B cell (primary cell): ENCODE data around the gene PCSK6. TPM values are rescaled to one million over a fixed set of nuclear protein-coding genes. Genes with fewer than 3 reads are reported as not detected.

ENCODE experiments used
- ATAC-seq: fragments of 200-7000 bp; cut with Tn5 transposase; one replicate; pipeline ENCODE4 v1.10.0; 2021; ENCODE audit warnings: low read depth, mild to moderate bottlenecking, moderate number of reproducible peaks, moderate library complexity
- CTCF ChIA-PET: fragments of 350-600 bp; sonication (Branson Sonifier 250); formaldehyde crosslinking; loops from one replicate; lab custom pipeline; 2021; ENCODE audit warnings: antibody characterized with exemption, inconsistent platforms; lab: Charles Lee
- POLR2A ChIA-PET: fragments of 350-600 bp; sonication (Branson Sonifier 250); formaldehyde crosslinking; loops from one replicate; lab custom pipeline; 2021; ENCODE audit warnings: antibody characterized with exemption; lab: Charles Lee
- DNase-seq: peaks from one replicate; pipeline ENCODE4 v3.0.0; 2013
- H2AFZ ChIP-seq: 2 replicates; pipeline ENCODE4 v1.6.1; 2012; ENCODE audit warnings: mild to moderate bottlenecking, low read depth, low read length; ENCODE audit not compliant: insufficient read depth, poor library complexity, severe bottlenecking
- H3K27ac ChIP-seq, 2 donors: 1 replicate in 1 of 2; 2 replicates in 1 of 2; pipeline ENCODE4 v1.5.1; 2012 to 2013; ENCODE audit warnings: low read length in 2 of 2, mild to moderate bottlenecking in 2 of 2, moderate library complexity in 1 of 2
- H3K27me3 ChIP-seq, 4 experiments: fragments of 200-600 bp in 1 of 4; sonication (generic) in 1 of 4; replicated peaks in 1 of 4; 1 replicate in 2 of 4; 2 replicates in 2 of 4; pipeline versions ENCODE4 v1.6.1 to v1.7.0; 2013 to 2016; ENCODE audit warnings: low read length in 3 of 4, mild to moderate bottlenecking in 2 of 4, mixed read lengths in 1 of 4, moderate library complexity in 1 of 4; ENCODE audit not compliant: insufficient read depth in 4 of 4, control insufficient read depth in 3 of 4; ENCODE audit errors: control extremely low read depth in 1 of 4
- H3K36me3 ChIP-seq, 2 experiments: replicated peaks in 1 of 2; 1 replicate in 1 of 2; 2 replicates in 1 of 2; pipeline versions ENCODE4 v1.6.1 to v1.7.1; 2013; ENCODE audit warnings: low read length in 1 of 2; ENCODE audit not compliant: insufficient read depth in 2 of 2, control insufficient read depth in 1 of 2; ENCODE audit errors: control extremely low read depth in 1 of 2, extremely low read depth in 1 of 2
- H3K4me1 ChIP-seq, 2 donors: fragments of 200-600 bp in 1 of 2; sonication (generic) in 1 of 2; 1 replicate in 1 of 2; 2 replicates in 1 of 2; pipeline versions ENCODE4 v1.5.1 to v1.6.1; 2013 to 2017; ENCODE audit warnings: low read length in 2 of 2; ENCODE audit not compliant: control insufficient read depth in 2 of 2, insufficient read depth in 2 of 2
- H3K4me2 ChIP-seq: replicated peaks from 2 replicates; pipeline ENCODE3; 2012; ENCODE audit warnings: mild to moderate bottlenecking, low read depth, low read length; ENCODE audit not compliant: poor library complexity, severe bottlenecking
- H3K4me3 ChIP-seq, 5 experiments: fragments of 200-600 bp in 1 of 5; sonication (generic) in 1 of 5; 1 replicate in 3 of 5; 2 replicates in 2 of 5; pipeline versions ENCODE4 v1.5.1 to v1.7.0; 2011 to 2016; ENCODE audit warnings: low read length in 4 of 5, mild to moderate bottlenecking in 4 of 5, low read depth in 2 of 5, control low read depth in 1 of 5, moderate library complexity in 1 of 5; ENCODE audit not compliant: insufficient read depth in 1 of 5; ENCODE audit errors: control extremely low read depth in 1 of 5, extremely low read depth in 1 of 5
- H3K79me2 ChIP-seq: fragments of 200-600 bp; sonication (generic); one replicate; pipeline ENCODE4 v1.6.0; 2016; ENCODE audit warnings: low read length; ENCODE audit not compliant: control insufficient read depth, insufficient read depth
- H3K9ac ChIP-seq: fragments of 200-600 bp; sonication (generic); 2 replicates; pipeline ENCODE4 v1.6.1; 2017; ENCODE audit warnings: mild to moderate bottlenecking, low read length, moderate library complexity
- H3K9me3 ChIP-seq, 3 donors: one replicate each; pipeline versions ENCODE4 v1.6.1 to v1.7.1; 2013; ENCODE audit warnings: low read length in 2 of 3; ENCODE audit not compliant: control insufficient read depth in 2 of 3, insufficient read depth in 1 of 3; ENCODE audit errors: control extremely low read depth in 1 of 3
- H4K20me1 ChIP-seq: 2 replicates; pipeline ENCODE4 v1.6.0; 2012; ENCODE audit warnings: mild to moderate bottlenecking, low read length; ENCODE audit not compliant: insufficient read depth, control insufficient read depth, poor library complexity, severe bottlenecking
- H3K27ac Mint-ChIP-seq: one replicate; pipeline ENCODE4 v1.8.0; 2021; ENCODE audit warnings: mixed read lengths
- H3K27me3 Mint-ChIP-seq: one replicate; pipeline ENCODE4 v1.8.0; 2021; ENCODE audit warnings: mixed read lengths
- H3K4me1 Mint-ChIP-seq: one replicate; pipeline ENCODE4 v1.8.0; 2021; ENCODE audit warnings: mixed read lengths
- H3K4me3 Mint-ChIP-seq: one replicate; pipeline ENCODE4 v1.8.0; 2021; ENCODE audit warnings: mixed read lengths
- H3K9me3 Mint-ChIP-seq: one replicate; pipeline ENCODE4 v1.8.0; 2022; ENCODE audit warnings: mixed read lengths; ENCODE audit not compliant: insufficient read depth
- EZH2 ChIP-seq: IDR thresholded peaks from 2 replicates; pipeline ENCODE4 v1.6.1; 2012; ENCODE audit warnings: borderline replicate concordance, low read depth, mild to moderate bottlenecking, moderate library complexity, low read length; ENCODE audit not compliant: insufficient read depth, poor library complexity, severe bottlenecking
- WGBS: methylation state at CpG from one replicate; pipeline ENCODE4 v1.1.5; 2013; ENCODE audit warnings: missing lambda C conversion rate; ENCODE audit not compliant: insufficient coverage; 5-methylcytosine and 5-hydroxymethylcytosine counted together
- intact Hi-C: fragments of 100-400 bp; cut with micrococcal nuclease; formaldehyde crosslinking; loops from one replicate; pipeline ENCODE4 v1.10.0; 2022
- polyA plus RNA-seq: library from polyadenylated mRNA; depleted of rRNA; stranded (reverse); fragments of >200 nt; gene quantifications from 2 replicates; pipeline ENCODE4 v1.2.3, GENCODE V29; 2012
- total RNA-seq, 2 donors: library from RNA; stranded (reverse); fragments of 120-200 nt in 1 of 2; gene quantifications; 1 replicate in 1 of 2; 2 replicates in 1 of 2; pipeline versions ENCODE4 v1.2.3 to v1.2.4, GENCODE V29; 2013 to 2022
- TF ChIP-seq, protein P1 (sequence below): fragments of 200-600 bp; IDR thresholded peaks from one replicate; pipeline ENCODE4 v1.8.0; 2022; ENCODE audit warnings: antibody characterized with exemption, mild to moderate bottlenecking

PCSK6 gene
- total and polyA plus RNA-seq, 2 donors (not counting 1 experiment from before 2014, with no cell fraction given) = 0.66 to 1.6 TPM

GRCh38 chr15:101394056-101394630 lies 95.4 kb downstream of the PCSK6 start:
- no peak overlapping the region for H3K27ac Mint-ChIP-seq
- no peaks in the 10 kb centered on the region for H3K9me3 ChIP-seq
- no peak for DNase-seq
- H3K4me1 ChIP-seq = peaks cover 26 to 33% of the 10 kb centered on the region in 2 donors
- H3K79me2 ChIP-seq = no peaks in the 10 kb centered on the region
- H3K36me3 ChIP-seq = no peaks in the 10 kb centered on the region
- peaks cover 20% of the 10 kb centered on the region for H3K27me3 Mint-ChIP-seq
- ChIA-PET POLR2A (no interaction called here), CTCF (interaction anchor here (1.1 kb wide), 1 partner anchor 11 kb away, joined by 3 read pairs; no protein-coding TSS in a partner anchor)
- intact Hi-C loops = no loop called here
- no peak for TF ChIP-seq EZH2
- TF ChIP-seq, protein P1, sequence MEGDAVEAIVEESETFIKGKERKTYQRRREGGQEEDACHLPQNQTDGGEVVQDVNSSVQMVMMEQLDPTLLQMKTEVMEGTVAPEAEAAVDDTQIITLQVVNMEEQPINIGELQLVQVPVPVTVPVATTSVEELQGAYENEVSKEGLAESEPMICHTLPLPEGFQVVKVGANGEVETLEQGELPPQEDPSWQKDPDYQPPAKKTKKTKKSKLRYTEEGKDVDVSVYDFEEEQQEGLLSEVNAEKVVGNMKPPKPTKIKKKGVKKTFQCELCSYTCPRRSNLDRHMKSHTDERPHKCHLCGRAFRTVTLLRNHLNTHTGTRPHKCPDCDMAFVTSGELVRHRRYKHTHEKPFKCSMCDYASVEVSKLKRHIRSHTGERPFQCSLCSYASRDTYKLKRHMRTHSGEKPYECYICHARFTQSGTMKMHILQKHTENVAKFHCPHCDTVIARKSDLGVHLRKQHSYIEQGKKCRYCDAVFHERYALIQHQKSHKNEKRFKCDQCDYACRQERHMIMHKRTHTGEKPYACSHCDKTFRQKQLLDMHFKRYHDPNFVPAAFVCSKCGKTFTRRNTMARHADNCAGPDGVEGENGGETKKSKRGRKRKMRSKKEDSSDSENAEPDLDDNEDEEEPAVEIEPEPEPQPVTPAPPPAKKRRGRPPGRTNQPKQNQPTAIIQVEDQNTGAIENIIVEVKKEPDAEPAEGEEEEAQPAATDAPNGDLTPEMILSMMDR = no peak
- H4K20me1 ChIP-seq = no peaks in the 10 kb centered on the region
- H3K9me3 Mint-ChIP-seq = no peaks in the 10 kb centered on the region
- H3K4me1 Mint-ChIP-seq = peaks cover 37% of the 10 kb centered on the region
- no peak overlapping the region for H2AFZ ChIP-seq
- peaks cover 0 to 12% (median 3%) of the 10 kb centered on the region in 4 experiments for H3K27me3 ChIP-seq
- no peak for ATAC-seq
- 86% methylated on average over 11 of the region's 12 CpGs for WGBS
- no peak overlapping the region for H3K27ac ChIP-seq
- no peak overlapping the region for H3K4me3 Mint-ChIP-seq
- H3K4me2 ChIP-seq = no peak overlapping the region
- no peak overlapping the region for H3K9ac ChIP-seq
- no peak overlapping the region for H3K4me3 ChIP-seq

GRCh38 chr15:101393172-101393571 lies 96.3 kb downstream of the PCSK6 start:
- no peaks in the 10 kb centered on the region for H3K9me3 ChIP-seq
- Mint-ChIP-seq H3K27me3 (peaks cover 17% of the 10 kb centered on the region), H3K4me1 (peaks cover 43% of the 10 kb centered on the region), H3K4me3 (no peak overlapping the region), H3K9me3 (no peaks in the 10 kb centered on the region), H3K27ac (no peak overlapping the region)
- H3K27me3 ChIP-seq = peaks cover 0 to 8% (median 2%) of the 10 kb centered on the region in 4 experiments
- 84% methylated on average over 5 of the region's 13 CpGs for whole genome bisulfite sequencing
- H4K20me1 ChIP-seq = no peaks in the 10 kb centered on the region
- no peak overlapping the region for H3K9ac ChIP-seq
- TF ChIP-seq, protein P1 = no peak
- TF ChIP-seq EZH2 = no peak
- no peak for ATAC-seq
- H3K36me3 ChIP-seq = no peaks in the 10 kb centered on the region
- intact Hi-C loops = no loop called here
- H3K4me3 ChIP-seq = no peak overlapping the region
- H3K4me1 ChIP-seq = peaks cover 26 to 33% of the 10 kb centered on the region in 2 donors
- POLR2A ChIA-PET = no interaction called here
- no peaks in the 10 kb centered on the region for H3K79me2 ChIP-seq
- H3K27ac ChIP-seq = no peak overlapping the region
- H2AFZ ChIP-seq = no peak overlapping the region
- CTCF ChIA-PET = no interaction called here
- no peak overlapping the region for H3K4me2 ChIP-seq
- DNase-seq = no peak
